Large intestine (tissue), 3 donors: ENCODE results near the gene EXD3. TPM values are rescaled to one million over a fixed set of nuclear protein-coding genes. Genes with fewer than 3 reads are reported as not detected.

ENCODE experiments used
- DNase-seq, 2 donors: peaks; one replicate each; pipeline versions ENCODE4 v3.0.0 to v3.0.0-alpha.2; 2013
- H3K27ac ChIP-seq: one replicate; pipeline ENCODE4 v1.5.1; 2013; ENCODE audit warnings: low read length
- H3K27me3 ChIP-seq: 2 replicates; pipeline ENCODE4 v1.6.1; 2013; ENCODE audit warnings: low read length; ENCODE audit not compliant: control insufficient read depth, insufficient read depth
- H3K36me3 ChIP-seq: 2 replicates; pipeline ENCODE4 v1.6.1; 2013; ENCODE audit warnings: low read length; ENCODE audit not compliant: control insufficient read depth, insufficient read depth
- H3K4me1 ChIP-seq: one replicate; pipeline ENCODE4 v1.6.1; 2013; ENCODE audit warnings: low read length; ENCODE audit not compliant: control insufficient read depth, insufficient read depth
- H3K4me3 ChIP-seq: one replicate; pipeline ENCODE4 v1.5.1; 2013; ENCODE audit warnings: low read length
- H3K9me3 ChIP-seq: one replicate; pipeline ENCODE4 v1.6.1; 2013; ENCODE audit warnings: mild to moderate bottlenecking, low read depth, low read length, moderate library complexity; ENCODE audit not compliant: control insufficient read depth
- WGBS: methylation state at CpG from one replicate; pipeline ENCODE4 v1.1.5; 2013; ENCODE audit warnings: low lambda C conversion rate; ENCODE audit not compliant: insufficient coverage; 5-methylcytosine and 5-hydroxymethylcytosine counted together
- polyA plus RNA-seq: library from polyadenylated mRNA; unstranded; fragments of 120-200 nt; gene quantifications from one replicate; pipeline ENCODE4 v1.2.1, GENCODE V29; 2013

Gene EXD3
- polyA plus RNA-seq, 1 donor: 36.5 TPM

DNA sequence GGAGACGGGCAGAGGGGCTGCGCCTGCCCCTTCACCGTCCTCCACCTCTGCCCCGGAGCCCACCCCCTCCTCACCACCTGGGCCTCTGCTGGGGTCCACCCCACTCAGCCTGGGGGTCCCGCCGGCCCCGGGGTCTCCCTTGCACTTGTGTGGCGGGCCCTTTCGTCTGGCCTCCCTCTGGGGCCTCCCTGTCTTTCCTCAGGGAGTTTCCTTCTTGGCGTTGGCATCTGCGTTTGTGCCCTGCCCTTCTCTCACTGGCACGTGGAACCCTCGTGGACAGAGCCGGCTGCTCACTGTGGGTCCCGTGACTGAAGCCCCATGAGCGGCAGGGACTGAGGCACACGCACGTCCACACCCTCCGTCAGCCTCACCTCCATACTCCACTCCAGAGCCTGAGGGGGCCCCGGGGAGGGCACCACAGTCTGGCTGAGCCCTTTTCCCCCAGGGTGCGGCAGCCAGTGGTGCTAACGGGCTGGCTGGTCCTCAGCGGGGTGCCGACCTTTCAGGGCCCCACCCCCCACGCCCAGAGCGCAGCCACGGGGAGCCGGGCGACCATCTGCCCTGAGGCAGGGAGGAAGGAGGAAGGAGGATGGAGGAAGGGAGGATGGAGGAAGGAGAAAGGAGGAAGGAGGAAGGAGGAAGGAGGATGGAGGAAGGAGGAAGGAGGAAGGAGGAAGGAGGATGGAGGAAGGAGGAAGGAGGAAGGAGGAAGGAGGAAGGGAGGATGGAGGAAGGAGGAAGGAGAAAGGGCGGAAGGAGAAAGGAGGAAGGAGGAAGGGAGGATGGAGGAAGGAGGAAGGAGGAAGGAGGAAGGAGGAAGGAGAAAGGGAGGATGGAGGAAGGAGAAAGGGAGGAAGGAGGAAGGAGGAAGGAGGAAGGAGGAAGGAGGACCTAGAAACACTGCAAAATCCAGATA, 67.9 kb downstream of the EXD3 start:
- Histone ChIP-seq H3K27ac (no peak overlapping the region), H3K4me1 (no peaks in the 10 kb centered on the region), H3K9me3 (peaks cover 43% of the 10 kb centered on the region), H3K27me3 (no peaks in the 10 kb centered on the region), H3K4me3 (no peak overlapping the region), H3K36me3 (peaks cover 5% of the 10 kb centered on the region)
- DNase-seq: no peak
- 96% methylated on average over 5 of the region's 30 CpGs for WGBS

DNA sequence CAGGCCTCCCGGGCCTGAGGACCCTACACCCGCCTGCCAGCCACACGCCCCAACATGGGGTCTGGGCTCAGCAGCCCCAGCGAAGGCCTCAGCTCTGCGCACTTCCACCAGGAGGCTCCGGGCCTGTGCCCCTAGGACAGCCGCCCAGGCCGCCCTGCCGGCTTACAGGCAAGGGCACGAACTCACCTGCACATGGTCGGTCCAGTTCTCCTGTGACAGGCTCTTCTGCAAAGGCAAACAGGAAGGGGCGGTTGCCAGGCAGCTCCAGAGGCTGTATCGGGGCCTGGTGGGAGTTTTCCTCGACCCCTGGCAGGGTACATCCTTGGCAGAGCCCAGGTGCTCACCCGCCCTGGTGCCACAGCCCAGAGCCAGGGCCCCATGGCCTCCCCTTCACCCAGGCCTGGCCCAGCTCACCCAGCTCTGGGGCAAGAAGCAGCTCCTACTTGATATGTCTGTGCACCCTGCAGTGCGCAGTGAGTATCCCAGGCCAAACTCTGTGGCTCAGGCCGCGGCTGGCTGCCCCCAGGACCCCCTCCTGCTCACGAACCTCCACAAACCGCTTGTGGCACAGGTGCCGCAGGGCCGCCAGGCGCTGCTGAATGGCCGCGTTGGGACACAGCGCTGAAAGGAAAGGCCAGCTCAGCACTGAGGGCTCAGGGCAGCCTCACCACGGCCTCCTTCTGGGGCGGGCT, 68.7 kb downstream of the EXD3 start:
- H3K9me3 ChIP-seq: peaks cover 46% of the 10 kb centered on the region
- H3K4me3 ChIP-seq: no peak overlapping the region
- no CpG with 5 or more reads among the region's 28 CpGs for WGBS
- no peak for DNase-seq
- H3K4me1 ChIP-seq: peaks cover 4% of the 10 kb centered on the region
- H3K36me3 ChIP-seq: peaks cover 5% of the 10 kb centered on the region
- no peaks in the 10 kb centered on the region for H3K27me3 ChIP-seq
- no peak overlapping the region for H3K27ac ChIP-seq

DNA sequence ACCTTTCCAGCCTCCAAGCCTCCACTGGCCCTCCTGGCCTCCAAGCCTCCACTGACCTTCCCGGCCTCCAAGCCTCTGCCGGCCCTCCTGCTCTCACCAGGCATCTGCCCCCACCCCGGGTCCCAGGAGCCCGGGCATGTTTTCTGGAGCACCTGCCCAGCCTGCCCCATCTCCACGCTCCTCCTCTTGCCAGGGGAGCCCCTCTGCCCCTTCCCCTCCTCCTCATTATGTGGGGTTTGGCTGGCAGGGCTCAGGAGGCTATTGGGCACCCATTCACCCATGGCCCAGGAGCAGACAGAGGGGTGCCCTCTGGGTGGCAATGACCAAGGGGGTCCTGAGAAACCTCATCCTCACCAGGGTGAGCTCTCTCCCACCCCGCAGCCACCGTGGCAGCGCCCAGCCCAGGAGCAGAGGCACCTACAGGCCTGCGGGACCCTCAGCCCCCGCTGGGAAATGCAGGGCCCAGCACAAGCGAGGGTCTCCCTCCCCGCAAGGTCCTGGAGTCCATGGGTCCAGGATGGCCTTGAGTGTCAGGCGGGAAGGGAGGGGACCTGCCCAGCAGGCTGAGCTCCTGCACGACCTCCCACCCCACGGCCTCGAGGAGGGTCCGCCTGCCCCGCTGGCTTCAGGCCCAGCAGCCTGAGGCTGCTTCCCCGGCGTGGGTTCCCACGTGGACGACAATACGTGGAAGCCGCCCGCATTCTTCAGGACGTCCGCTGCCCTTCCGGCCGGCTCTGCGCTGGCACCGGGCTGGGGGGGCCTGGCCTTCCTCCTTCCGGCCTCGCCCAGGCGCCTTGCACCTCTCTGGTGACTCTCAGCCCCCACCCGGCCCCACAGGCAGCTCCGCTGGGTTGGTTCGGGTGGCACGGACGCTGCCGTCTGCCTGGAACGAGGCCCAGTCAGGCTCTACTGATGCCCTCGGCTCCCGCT, 69.5 kb downstream of the EXD3 start:
- Histone ChIP-seq H3K4me1 (peaks cover 10% of the 10 kb centered on the region), H3K36me3 (peaks cover 5% of the 10 kb centered on the region), H3K4me3 (no peak overlapping the region), H3K27ac (no peak overlapping the region), H3K27me3 (no peaks in the 10 kb centered on the region), H3K9me3 (peaks cover 46% of the 10 kb centered on the region)
- no CpG with 5 or more reads among the region's 43 CpGs for WGBS
- DNase-seq: no peak

DNA sequence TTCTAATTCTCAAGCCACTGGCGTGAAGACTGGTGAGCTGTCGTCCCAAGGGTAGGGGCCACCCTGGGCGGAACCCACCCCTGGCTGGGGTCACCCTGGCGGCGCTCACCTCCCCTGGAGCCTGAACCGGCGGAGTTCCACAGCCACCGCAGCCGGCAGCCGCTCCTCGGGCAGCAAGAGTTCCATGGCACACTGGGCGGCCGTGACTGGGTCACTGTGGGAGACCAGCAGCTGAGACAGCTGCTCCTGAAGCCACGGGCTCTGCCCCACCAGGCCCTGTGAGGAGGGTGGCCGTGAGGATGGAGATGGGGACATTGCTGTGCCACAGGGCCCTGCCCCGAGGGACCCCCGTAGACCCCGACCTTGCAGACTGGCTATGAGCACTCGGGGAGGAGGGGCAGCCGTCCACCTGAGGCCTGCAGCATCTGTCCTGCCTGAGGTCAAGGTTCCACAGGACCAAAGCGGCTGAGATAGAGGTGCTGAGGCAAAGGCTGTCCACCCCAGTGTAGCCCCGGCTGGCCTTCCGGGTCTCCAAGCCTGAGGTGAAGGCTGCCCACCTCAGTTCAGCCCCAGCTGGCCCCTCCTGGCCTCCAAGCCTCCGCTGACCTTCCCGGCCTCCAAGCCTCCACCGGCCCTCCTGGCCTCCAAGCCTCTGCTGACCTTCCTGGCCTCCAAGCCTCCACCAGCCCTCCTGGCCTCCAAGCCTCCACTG, 70.3 kb downstream of the EXD3 start:
- Histone ChIP-seq H3K4me1 (peaks cover 10% of the 10 kb centered on the region), H3K27ac (no peak overlapping the region), H3K9me3 (peaks cover 43% of the 10 kb centered on the region), H3K36me3 (peaks cover 10% of the 10 kb centered on the region), H3K4me3 (no peak overlapping the region), H3K27me3 (no peaks in the 10 kb centered on the region)
- WGBS: no CpG with 5 or more reads among the region's 26 CpGs
- DNase-seq: no peak

DNA sequence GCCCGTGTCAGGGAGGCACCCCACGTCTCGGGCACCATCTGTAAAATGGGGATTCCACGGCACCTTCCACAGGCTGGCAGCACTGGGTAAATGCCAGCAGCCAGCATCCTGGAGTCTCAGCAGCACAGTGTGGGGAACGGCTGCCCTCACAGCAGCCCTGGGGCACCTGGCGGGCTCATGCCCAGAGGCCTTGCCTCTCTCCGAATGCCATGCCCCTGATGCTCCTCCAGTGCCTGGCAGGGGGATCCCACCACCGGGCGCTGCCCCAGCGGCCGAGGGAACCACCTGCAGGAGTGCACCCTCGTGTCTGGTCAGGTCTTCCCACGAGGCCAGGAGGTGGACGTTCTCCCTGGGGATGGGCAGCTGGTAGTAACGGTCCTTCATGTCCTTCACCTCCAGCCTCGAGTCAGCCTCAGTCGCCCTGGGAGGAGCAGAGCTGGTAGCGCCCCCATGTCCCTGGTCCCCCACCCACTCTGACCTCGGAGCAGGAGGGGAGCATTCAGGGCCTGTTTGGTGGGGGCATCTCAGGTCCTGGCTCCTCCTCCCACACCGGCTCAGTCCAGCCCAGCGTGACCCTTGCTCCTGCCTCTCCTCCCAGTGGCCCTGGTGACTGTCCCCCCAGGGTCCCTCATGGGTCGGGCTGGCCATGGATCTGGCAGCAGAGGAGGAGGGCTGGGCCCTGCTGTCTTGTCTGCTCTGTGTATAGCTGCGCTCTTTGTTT, 71.0 kb downstream of the EXD3 start:
- Histone ChIP-seq H3K4me3 (no peak overlapping the region), H3K9me3 (peaks cover 42% of the 10 kb centered on the region), H3K4me1 (peaks cover 10% of the 10 kb centered on the region), H3K27ac (no peak overlapping the region), H3K36me3 (peaks cover 13% of the 10 kb centered on the region), H3K27me3 (no peaks in the 10 kb centered on the region)
- WGBS: no CpG with 5 or more reads among the region's 23 CpGs
- no peak for DNase-seq

DNA sequence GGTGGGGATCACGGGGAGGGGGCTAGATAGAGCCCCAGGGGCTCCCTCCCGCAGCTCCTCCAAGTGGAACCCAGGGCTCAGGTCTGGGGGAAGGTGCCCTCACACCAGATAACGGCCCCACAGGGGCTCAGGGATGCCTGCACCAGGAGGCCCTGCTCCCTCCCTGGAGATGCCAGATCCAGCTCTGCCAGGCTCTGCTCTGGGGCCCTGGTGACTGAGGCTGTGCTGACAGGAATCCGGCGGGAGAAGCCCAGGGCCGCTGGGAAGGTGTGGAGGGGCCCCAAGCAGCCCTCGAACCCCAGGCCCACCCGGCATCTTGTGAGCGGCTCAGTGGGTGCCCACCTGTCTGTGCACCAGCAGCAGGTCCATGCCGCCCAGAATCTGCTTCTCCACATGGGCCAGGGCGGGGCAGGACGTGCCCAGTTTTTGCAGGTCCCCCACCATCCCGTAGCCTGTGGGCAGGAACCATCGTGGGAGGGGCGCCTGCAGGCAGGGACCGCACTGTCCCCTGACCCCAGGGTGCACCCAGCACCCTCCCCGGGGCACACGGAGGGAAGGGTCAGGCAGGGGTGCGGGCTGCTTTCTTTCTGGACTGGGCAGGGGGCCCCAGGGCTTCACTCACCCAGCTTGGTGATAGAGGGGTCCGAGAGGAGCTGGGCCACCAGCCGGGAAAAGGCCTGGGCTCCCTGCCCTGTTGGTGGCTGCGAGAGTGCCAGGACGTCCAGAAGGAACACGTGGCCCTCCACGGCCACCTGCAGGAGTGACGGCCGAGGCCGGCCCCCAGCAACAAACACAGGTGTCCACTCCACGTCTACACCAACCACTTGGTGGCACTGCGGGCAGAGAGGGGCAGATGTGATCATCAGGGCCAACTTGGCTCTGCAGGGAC, 72.0 kb downstream of the EXD3 start:
- Histone ChIP-seq H3K9me3 (peaks cover 40% of the 10 kb centered on the region), H3K27me3 (no peaks in the 10 kb centered on the region), H3K4me3 (no peak overlapping the region), H3K36me3 (peaks cover 13% of the 10 kb centered on the region), H3K4me1 (peaks cover 10% of the 10 kb centered on the region), H3K27ac (no peak overlapping the region)
- no CpG with 5 or more reads among the region's 30 CpGs for WGBS
- no peak for DNase-seq

DNA sequence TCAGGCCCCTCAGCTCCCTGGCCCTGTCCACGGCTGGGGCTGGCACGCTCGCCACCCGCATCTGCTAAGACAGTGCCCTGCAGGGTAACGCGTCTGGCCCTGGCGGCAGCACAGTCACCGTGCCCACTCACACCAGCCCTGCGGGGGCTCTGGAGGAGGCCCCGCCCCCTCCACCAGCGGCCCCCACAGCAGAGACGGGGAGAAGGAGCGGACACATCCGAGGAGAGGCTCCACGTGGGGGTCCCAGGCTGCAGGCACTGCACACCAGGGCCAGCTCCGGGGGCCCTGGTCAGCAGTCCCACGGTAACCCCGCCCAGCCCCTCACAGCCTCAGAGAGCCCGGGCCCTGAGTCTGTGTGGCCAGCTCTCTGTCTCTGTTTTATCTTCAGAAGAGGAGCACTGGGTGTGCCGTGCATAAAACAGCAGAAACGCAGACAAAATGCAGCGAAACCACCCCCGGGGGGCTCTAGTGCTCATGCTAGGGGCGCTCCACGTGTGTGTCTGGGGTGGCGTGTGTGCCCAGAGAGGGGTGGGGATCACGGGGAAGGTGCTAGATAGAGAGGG, 73.4 kb downstream of the EXD3 start:
- no CpG with 5 or more reads among the region's 27 CpGs for WGBS
- no peak overlapping the region for H3K4me3 ChIP-seq
- H3K27me3 ChIP-seq: no peaks in the 10 kb centered on the region
- H3K27ac ChIP-seq: peak overlapping the region; percentile 83
- H3K36me3 ChIP-seq: peaks cover 13% of the 10 kb centered on the region
- no peak for DNase-seq
- peaks cover 29% of the 10 kb centered on the region for H3K9me3 ChIP-seq
- H3K4me1 ChIP-seq: peaks cover 10% of the 10 kb centered on the region

DNA sequence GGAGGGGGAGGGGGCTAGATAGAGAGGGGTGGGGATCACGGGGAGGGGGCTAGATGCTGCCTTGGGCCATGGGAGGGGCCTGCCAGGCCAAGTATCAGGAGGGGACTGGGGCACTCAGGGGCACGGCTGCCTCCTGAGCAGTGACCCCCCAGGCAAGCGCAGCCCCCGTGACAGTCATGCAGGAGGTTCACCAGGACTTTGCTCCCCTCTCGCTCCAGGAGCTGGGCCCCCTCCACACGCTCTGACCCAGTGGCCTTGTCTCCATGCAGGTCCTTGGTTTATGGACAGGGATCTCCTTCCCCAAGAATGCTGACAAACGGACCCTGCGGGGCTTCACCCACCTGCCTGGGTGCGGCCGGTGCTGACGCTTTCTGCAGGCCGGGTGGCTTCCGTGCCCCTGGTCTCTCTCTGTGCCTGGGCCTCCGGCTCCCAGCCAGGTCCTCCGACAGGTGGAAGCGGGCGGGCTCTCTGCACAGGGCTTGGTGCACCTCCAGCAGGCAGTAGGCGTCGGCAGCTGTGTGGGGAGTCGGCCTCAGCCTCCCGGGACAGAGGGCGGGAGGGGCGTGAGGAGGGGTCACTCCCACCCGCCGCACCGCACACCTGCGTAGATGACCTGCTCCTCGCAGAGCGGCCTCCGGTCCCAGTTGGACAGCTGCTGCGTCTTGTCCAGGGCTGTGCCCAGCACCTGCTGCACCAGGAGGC, 74.0 kb downstream of the EXD3 start:
- no peak overlapping the region for H3K4me3 ChIP-seq
- H3K4me1 ChIP-seq: peaks cover 10% of the 10 kb centered on the region
- no CpG with 5 or more reads among the region's 31 CpGs for WGBS
- H3K27me3 ChIP-seq: no peaks in the 10 kb centered on the region
- H3K9me3 ChIP-seq: peaks cover 27% of the 10 kb centered on the region
- DNase-seq: peak; percentile 91 to 96
- peaks cover 15% of the 10 kb centered on the region for H3K36me3 ChIP-seq
- H3K27ac ChIP-seq: peak overlapping the region; percentile 83
